Osteocyte (in vitro differentiated cells): Measurements from ENCODE around the gene NAALADL2. TPM values are rescaled to one million over a fixed set of nuclear protein-coding genes. Genes with fewer than 3 reads are reported as not detected.
A peak's percentile ranks its signal among the peaks of the same experiment; 100 is the strongest.

Experiments used
- DNase-seq: peaks from one replicate; pipeline ENCODE4 v3.0.0; 2021; ENCODE audit warnings: mixed read lengths; ENCODE audit not compliant: unreplicated experiment; ENCODE audit errors: extremely low spot score
- H3K27ac Mint-ChIP-seq: one replicate; pipeline ENCODE4 v1.8.0; 2021; ENCODE audit warnings: mild to moderate bottlenecking, mixed read lengths; ENCODE audit not compliant: unreplicated experiment
- H3K27me3 Mint-ChIP-seq: one replicate; pipeline ENCODE4 v1.8.0; 2021; ENCODE audit warnings: mixed read lengths; ENCODE audit not compliant: unreplicated experiment
- H3K36me3 Mint-ChIP-seq: one replicate; pipeline ENCODE4 v1.8.0; 2021; ENCODE audit warnings: mixed read lengths; ENCODE audit not compliant: unreplicated experiment
- H3K4me1 Mint-ChIP-seq: one replicate; pipeline ENCODE4 v1.8.0; 2021; ENCODE audit warnings: mixed read lengths; ENCODE audit not compliant: unreplicated experiment
- H3K4me3 Mint-ChIP-seq: one replicate; pipeline ENCODE4 v1.8.0; 2021; ENCODE audit warnings: mild to moderate bottlenecking, moderate library complexity, mixed read lengths; ENCODE audit not compliant: unreplicated experiment
- H3K9me3 Mint-ChIP-seq: one replicate; pipeline ENCODE4 v1.8.0; 2021; ENCODE audit warnings: mixed read lengths; ENCODE audit not compliant: unreplicated experiment
- total RNA-seq: library from RNA; stranded (reverse); gene quantifications from 2 replicates; pipeline ENCODE4 v1.2.1, GENCODE V29; 2021
- TF ChIP-seq, protein P1 (sequence below): fragments of 200-600 bp; sonication (generic); IDR thresholded peaks from 2 replicates; pipeline ENCODE4 v1.5.0; 2021; ENCODE audit warnings: antibody characterized with exemption, mild to moderate bottlenecking, moderate library complexity

Gene NAALADL2
- total RNA-seq, 1 donor from 2014 or later, result 16.1 TPM

- Mint-ChIP-seq H3K4me3 (no peak overlapping the region), H3K27me3 (no peaks in the 10 kb centered on the region), H3K9me3 (no peaks in the 10 kb centered on the region), H3K36me3 (no peaks in the 10 kb centered on the region), H3K27ac (no peak overlapping the region), H3K4me1 (peaks cover 38% of the 10 kb centered on the region)
- TF ChIP-seq, protein P1, sequence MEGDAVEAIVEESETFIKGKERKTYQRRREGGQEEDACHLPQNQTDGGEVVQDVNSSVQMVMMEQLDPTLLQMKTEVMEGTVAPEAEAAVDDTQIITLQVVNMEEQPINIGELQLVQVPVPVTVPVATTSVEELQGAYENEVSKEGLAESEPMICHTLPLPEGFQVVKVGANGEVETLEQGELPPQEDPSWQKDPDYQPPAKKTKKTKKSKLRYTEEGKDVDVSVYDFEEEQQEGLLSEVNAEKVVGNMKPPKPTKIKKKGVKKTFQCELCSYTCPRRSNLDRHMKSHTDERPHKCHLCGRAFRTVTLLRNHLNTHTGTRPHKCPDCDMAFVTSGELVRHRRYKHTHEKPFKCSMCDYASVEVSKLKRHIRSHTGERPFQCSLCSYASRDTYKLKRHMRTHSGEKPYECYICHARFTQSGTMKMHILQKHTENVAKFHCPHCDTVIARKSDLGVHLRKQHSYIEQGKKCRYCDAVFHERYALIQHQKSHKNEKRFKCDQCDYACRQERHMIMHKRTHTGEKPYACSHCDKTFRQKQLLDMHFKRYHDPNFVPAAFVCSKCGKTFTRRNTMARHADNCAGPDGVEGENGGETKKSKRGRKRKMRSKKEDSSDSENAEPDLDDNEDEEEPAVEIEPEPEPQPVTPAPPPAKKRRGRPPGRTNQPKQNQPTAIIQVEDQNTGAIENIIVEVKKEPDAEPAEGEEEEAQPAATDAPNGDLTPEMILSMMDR, result no peak
- DNase-seq, result no peak
Measured at GRCh38 chr3:175108613-175109151, 249.5 kb downstream of the NAALADL2 start.

DNA sequence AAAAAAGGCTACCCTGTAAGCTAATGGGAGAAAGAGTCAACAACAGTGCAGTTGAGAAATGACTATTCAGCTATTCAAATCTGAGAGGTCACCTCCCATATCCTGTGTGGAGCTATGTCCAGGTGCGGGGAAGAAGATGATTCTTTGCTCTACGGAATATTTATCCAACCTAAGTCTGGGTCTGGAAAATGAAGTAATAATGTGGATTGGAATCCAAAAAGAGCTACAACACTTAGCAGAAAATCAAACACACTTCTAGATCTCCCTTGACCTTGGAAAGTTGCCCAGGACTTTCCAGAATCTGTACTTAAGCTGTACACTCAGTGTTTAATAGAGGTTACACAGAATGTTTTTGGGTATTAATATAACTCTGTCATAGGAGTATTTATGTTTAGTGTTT is 251.9 kb downstream of the NAALADL2 start:
- H3K4me1 Mint-ChIP-seq, result peaks cover 38% of the 10 kb centered on the region
- no peaks in the 10 kb centered on the region for H3K9me3 Mint-ChIP-seq
- no peak overlapping the region for H3K4me3 Mint-ChIP-seq
- DNase-seq, result no peak
- no peaks in the 10 kb centered on the region for H3K27me3 Mint-ChIP-seq
- H3K36me3 Mint-ChIP-seq, result no peaks in the 10 kb centered on the region
- TF ChIP-seq, protein P1, result no peak
- H3K27ac Mint-ChIP-seq, result no peak overlapping the region

DNA sequence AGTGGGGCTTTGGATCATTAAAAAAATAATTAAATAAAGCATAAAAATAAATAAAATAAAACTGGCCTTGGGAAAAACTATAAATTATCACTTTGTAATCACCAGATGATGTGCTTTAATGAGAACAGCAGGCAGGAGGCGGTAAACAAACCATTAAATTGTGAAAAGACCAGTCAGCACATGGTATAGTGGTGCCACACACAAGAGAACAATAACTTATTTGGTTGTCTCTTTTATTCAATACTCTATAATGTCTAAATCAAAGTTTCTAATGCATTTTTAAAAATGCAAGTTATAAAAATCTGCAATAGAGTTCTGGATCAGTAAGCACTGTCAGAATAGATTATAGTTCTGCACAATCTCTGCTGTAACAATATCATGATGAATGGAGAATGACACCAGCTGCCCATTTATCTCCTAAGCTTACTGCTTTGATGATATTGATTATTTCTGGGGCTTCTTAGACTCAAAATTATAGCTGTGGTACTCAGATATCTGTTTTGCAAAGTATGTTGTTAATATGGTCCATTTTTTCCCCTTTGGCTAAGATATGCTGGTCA is 259.3 kb downstream of the NAALADL2 start:
- no peaks in the 10 kb centered on the region for H3K36me3 Mint-ChIP-seq
- no peaks in the 10 kb centered on the region for H3K27me3 Mint-ChIP-seq
- H3K4me1 Mint-ChIP-seq, result no peaks in the 10 kb centered on the region
- no peak for DNase-seq
- H3K9me3 Mint-ChIP-seq, result peaks cover 5% of the 10 kb centered on the region
- no peak overlapping the region for H3K27ac Mint-ChIP-seq
- TF ChIP-seq, protein P1, result no peak
- no peak overlapping the region for H3K4me3 Mint-ChIP-seq

- no peak for DNase-seq
- H3K36me3 Mint-ChIP-seq, result peaks cover 3% of the 10 kb centered on the region
- no peak overlapping the region for H3K27ac Mint-ChIP-seq
- TF ChIP-seq, protein P1, result peak; percentile 39
- no peaks in the 10 kb centered on the region for H3K4me1 Mint-ChIP-seq
- H3K9me3 Mint-ChIP-seq, result peaks cover 20% of the 10 kb centered on the region
- H3K27me3 Mint-ChIP-seq, result no peaks in the 10 kb centered on the region
- no peak overlapping the region for H3K4me3 Mint-ChIP-seq
Measured at GRCh38 chr3:175121225-175121624, 262.1 kb downstream of the NAALADL2 start.

DNA sequence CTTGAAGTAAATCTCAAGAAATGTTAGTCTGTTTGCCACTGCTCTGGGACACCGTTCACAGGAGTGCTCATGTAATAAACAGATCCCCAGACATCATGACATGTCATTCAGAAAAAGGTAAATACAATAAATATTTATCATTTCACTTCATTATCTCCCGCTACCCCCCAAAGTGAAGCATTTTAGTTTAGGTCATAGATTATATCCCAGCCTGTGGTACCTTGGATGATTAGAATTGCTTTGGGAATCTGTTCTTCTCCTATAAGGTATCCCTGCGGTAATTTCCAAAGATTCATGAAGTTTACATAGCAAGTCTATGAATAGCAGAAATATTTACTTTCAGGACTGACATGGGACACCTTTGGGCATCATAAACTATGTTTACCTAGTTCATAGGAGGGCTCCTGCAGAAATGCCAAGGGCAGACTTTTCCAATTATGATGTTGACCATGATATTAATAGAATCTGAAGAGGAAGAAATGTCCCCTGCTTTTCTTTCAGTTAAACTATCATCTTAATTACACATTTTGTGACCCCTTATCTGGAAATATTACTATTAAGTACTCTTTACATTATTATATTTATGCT is 268.0 kb downstream of the NAALADL2 start:
- DNase-seq, result no peak
- no peak overlapping the region for H3K27ac Mint-ChIP-seq
- TF ChIP-seq, protein P1, result no peak
- no peak overlapping the region for H3K4me3 Mint-ChIP-seq
- no peaks in the 10 kb centered on the region for H3K27me3 Mint-ChIP-seq
- peaks cover 23% of the 10 kb centered on the region for H3K9me3 Mint-ChIP-seq
- peaks cover 3% of the 10 kb centered on the region for H3K36me3 Mint-ChIP-seq
- H3K4me1 Mint-ChIP-seq, result no peaks in the 10 kb centered on the region
